ENCODE data around the gene ANGPTL4.
A peak's percentile ranks its signal among the peaks of the same experiment; 100 is the strongest.
"Not testable (repeated sequence)": the region's sequence is repeated elsewhere in the genome, so short reads cannot be mapped to it uniquely, and the experiment has no call there.

ANGPTL4 gene

GRCh38 chr19:8391198-8392016 lies 27.5 kb downstream of the ANGPTL4 start:
- no peak for DNase-seq

- DNase-seq: no peak
Observed at GRCh38 chr19:8392017-8392591, 28.1 kb downstream of the ANGPTL4 start.

GRCh38 chr19:8393192-8393870 lies 29.4 kb downstream of the ANGPTL4 start:
- no peak for DNase-seq

GRCh38 chr19:8393871-8394250 lies 29.9 kb downstream of the ANGPTL4 start:
- no peak for DNase-seq

GRCh38 chr19:8395621-8396082 lies 31.7 kb downstream of the ANGPTL4 start:
- no peak for DNase-seq

GRCh38 chr19:8396185-8396562 lies 32.2 kb downstream of the ANGPTL4 start:
- DNase-seq: no peak

- DNase-seq: peak; percentile 55 to 58
Observed at GRCh38 chr19:8396563-8397203, 32.7 kb downstream of the ANGPTL4 start.

GRCh38 chr19:8397271-8397670 lies 33.3 kb downstream of the ANGPTL4 start:
- DNase-seq: no peak

- DNase-seq: no peak
Observed at GRCh38 chr19:8397746-8398310, 33.9 kb downstream of the ANGPTL4 start.

- DNase-seq: no peak
Observed at GRCh38 chr19:8398311-8398771, 34.4 kb downstream of the ANGPTL4 start.

- no peak for DNase-seq
Observed at GRCh38 chr19:8399681-8400188, 35.8 kb downstream of the ANGPTL4 start.

- no peak for DNase-seq
Observed at GRCh38 chr19:8401981-8402411, 38.0 kb downstream of the ANGPTL4 start.

- no peak for DNase-seq
Observed at GRCh38 chr19:8403098-8403819, 39.3 kb downstream of the ANGPTL4 start.

- DNase-seq: no peak
Observed at GRCh38 chr19:8403820-8404109, 39.8 kb downstream of the ANGPTL4 start.

- no peak for DNase-seq
Observed at GRCh38 chr19:8404391-8405151, 40.6 kb downstream of the ANGPTL4 start.

GRCh38 chr19:8410718-8411117 lies 46.8 kb downstream of the ANGPTL4 start:
- DNase-seq: not testable (repeated sequence)

- DNase-seq: peak; percentile 98 to 99
Observed at GRCh38 chr19:8412783-8413628, 49.1 kb downstream of the ANGPTL4 start, which contains the start of gene MARCHF2. Gene MARCHF2, plus strand, starts transcription at chr19:8413305. Its CDS starts 8,536 bp downstream, at chr19:8421841.

- peak; percentile 71 to 82 for DNase-seq
Observed at GRCh38 chr19:8413629-8413995, 49.7 kb downstream of the ANGPTL4 start.

- no peak for DNase-seq
Observed at GRCh38 chr19:8416796-8417195, 52.8 kb downstream of the ANGPTL4 start.

All from inflammatory macrophage (primary cell).